NCI-H2227 treated with DMSO at 0.1 percent for 48 hours (cell line): ENCODE measurements around the gene PPP1CA.

Experiments used
- DNase-seq: peaks from one replicate; lab custom pipeline; 2025; lab: John Stamatoyannopoulos, UW

Gene PPP1CA

GRCh38 chr11:67351275-67352005 is 50.2 kb downstream of the PPP1CA start:
- peak; percentile 74 for DNase-seq

GRCh38 chr11:67349928-67350465 is 51.7 kb downstream of the PPP1CA start:
- DNase-seq: no peak

- no peak for DNase-seq
These were observed 52.2 kb downstream of the PPP1CA start for GRCh38 chr11:67349457-67349856.

- no peak for DNase-seq
These were observed 52.6 kb downstream of the PPP1CA start for GRCh38 chr11:67349036-67349435.
